ENCODE measurements around the gene HOXA9. TPM values are rescaled to one million over a fixed set of nuclear protein-coding genes. Genes with fewer than 3 reads are reported as not detected.

The HOXA9 gene
- total and polyA plus RNA-seq, 2 of the 8 experiments (the other 6 are each of a cell fraction or from before 2014, with no cell fraction given): not detected

DNA sequence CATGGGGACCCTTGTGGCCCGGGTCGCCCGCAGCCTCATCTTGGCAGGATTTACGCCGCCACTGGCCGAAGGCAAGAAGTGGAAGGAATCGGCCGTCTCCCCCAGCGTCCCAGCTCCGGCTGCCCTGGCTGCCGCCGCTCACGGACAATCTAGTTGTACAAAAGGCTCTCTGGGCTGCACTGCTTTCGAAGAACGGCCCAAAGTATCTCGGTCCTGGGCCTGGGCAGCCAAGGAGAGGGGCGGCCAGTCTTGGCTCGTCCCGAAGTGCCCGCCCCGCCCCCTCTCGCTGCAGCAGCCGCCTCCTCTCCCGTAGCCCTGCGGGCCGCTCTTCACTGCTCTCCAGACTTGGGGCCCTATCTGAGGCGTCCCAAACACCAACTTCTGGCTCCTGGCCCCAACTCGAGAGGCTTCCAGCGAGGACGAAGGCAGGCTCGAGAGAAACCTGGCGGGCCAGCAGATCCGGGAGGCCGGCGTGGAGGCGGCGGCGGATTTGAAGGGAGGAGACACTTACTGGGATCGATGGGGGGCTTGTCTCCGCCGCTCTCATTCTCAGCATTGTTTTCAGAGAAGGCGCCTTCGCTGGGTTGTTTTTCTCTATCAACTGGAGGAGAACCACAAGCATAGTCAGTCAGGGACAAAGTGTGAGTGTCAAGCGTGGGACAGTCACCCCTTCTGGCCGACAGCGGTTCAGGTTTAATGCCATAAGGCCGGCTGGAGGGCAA, 809 bp downstream of the HOXA9 start (continued):
- TF ChIP-seq CHD7 (IDR thresholded peaks at IDR 0.05; ENCODE audit: insufficient replicate concordance, low read length) (no peak), MAFK (IDR thresholded peaks at IDR 0.05; ENCODE audit: low read depth, low read length) (no peak), CEBPB (IDR thresholded peaks at IDR 0.05; ENCODE audit: low read depth, low read length) (no peak), KDM4A (IDR thresholded peaks at IDR 0.05; ENCODE audit: low read depth, low read length, severe bottlenecking) (no peak), E2F6 (IDR thresholded peaks at IDR 0.05) (no peak), NRF1 (IDR thresholded peaks at IDR 0.05; ENCODE audit: low read depth, low read length) (no peak), EZH2 (IDR thresholded peaks at IDR 0.05; ENCODE audit: low read depth, low read length, severe bottlenecking) (peak; percentile 94), ZNF274 (IDR thresholded peaks at IDR 0.05; ENCODE audit: borderline replicate concordance, extremely low read depth, low read length) (no peak), NANOG (IDR thresholded peaks at IDR 0.05; ENCODE audit: insufficient read depth, low read depth, low read length, poor library complexity, severe bottlenecking) (no peak), SP2 (IDR thresholded peaks at IDR 0.05; ENCODE audit: low read length) (no peak)

All from H1 (cell line).